Caco-2 (cell line): ENCODE data around the gene RRP36. TPM values are rescaled to one million over a fixed set of nuclear protein-coding genes. Genes with fewer than 3 reads are reported as not detected.
"Not testable (repeated sequence)": the region's sequence is repeated elsewhere in the genome, so short reads cannot be mapped to it uniquely, and the experiment has no call there.

ENCODE experiments used
- BruUV-seq: library from RNA; stranded (reverse); fragments of 400-500 nt; replicated peaks from 2 replicates; lab custom pipeline; 2021; lab: Mats Ljungman, UMichigan
- CTCF ChIA-PET: fragments of 300-600 bp; sonication (Branson Sonifier 250); formaldehyde crosslinking; loops from one replicate; lab custom pipeline; 2022; ENCODE audit warnings: antibody characterized with exemption; lab: Charles Lee
- POLR2A ChIA-PET: fragments of 300-600 bp; sonication (Branson Sonifier 250); formaldehyde crosslinking; loops from one replicate; lab custom pipeline; 2022; ENCODE audit warnings: antibody characterized with exemption; lab: Charles Lee
- DNase-seq, 2 experiments: peaks; one replicate each; pipeline versions ENCODE4 v3.0.0 to v3.0.0-alpha.2; 2020 to 2022
- H3K27me3 ChIP-seq: replicated peaks from 2 replicates; pipeline ENCODE4 v1.6.0; 2011; ENCODE audit warnings: low read length; ENCODE audit not compliant: control insufficient read depth, insufficient read depth
- H3K36me3 ChIP-seq: 2 replicates; pipeline ENCODE4 v1.5.1; 2011; ENCODE audit warnings: low read length; ENCODE audit not compliant: control insufficient read depth, insufficient read depth
- H3K4me1 ChIP-seq: fragments of 250-450 bp; sonication (Bioruptor Pico); 2 replicates; pipeline ENCODE4 v1.5.1; 2020; ENCODE audit warnings: mild to moderate bottlenecking
- H3K4me3 ChIP-seq: 2 replicates; pipeline ENCODE4 v1.5.1; 2011; ENCODE audit warnings: low read depth, mild to moderate bottlenecking, control low read depth, low read length
- H3K9me3 ChIP-seq: fragments of 250-450 bp; sonication (Bioruptor Pico); 2 replicates; pipeline ENCODE4 v1.5.1; 2020; ENCODE audit warnings: mild to moderate bottlenecking, moderate library complexity
- H3K27ac Mint-ChIP-seq: one replicate; pipeline ENCODE4 v1.8.0; 2022; ENCODE audit warnings: mixed read lengths; ENCODE audit not compliant: unreplicated experiment
- H3K27me3 Mint-ChIP-seq: one replicate; pipeline ENCODE4 v1.8.0; 2022; ENCODE audit warnings: mixed read lengths; ENCODE audit not compliant: insufficient read depth, unreplicated experiment
- H3K36me3 Mint-ChIP-seq: one replicate; pipeline ENCODE4 v1.8.0; 2022; ENCODE audit warnings: mild to moderate bottlenecking, mixed read lengths; ENCODE audit not compliant: insufficient read depth, unreplicated experiment
- H3K4me1 Mint-ChIP-seq: one replicate; pipeline ENCODE4 v1.8.0; 2022; ENCODE audit warnings: low read depth, mixed read lengths; ENCODE audit not compliant: unreplicated experiment
- H3K4me3 Mint-ChIP-seq: one replicate; pipeline ENCODE4 v1.8.0; 2022; ENCODE audit warnings: mild to moderate bottlenecking, moderate library complexity, mixed read lengths; ENCODE audit not compliant: unreplicated experiment
- H3K9me3 Mint-ChIP-seq: one replicate; pipeline ENCODE4 v1.8.0; 2022; ENCODE audit warnings: mixed read lengths; ENCODE audit not compliant: unreplicated experiment
- intact Hi-C: fragments of 100-400 bp; cut with micrococcal nuclease; formaldehyde crosslinking; loops from one replicate; pipeline ENCODE4 v1.10.0; 2022; ENCODE audit not compliant: unreplicated experiment
- total RNA-seq: library from RNA; stranded (reverse); gene quantifications from 2 replicates; pipeline ENCODE4 v1.2.3, GENCODE V29; 2022
- TF ChIP-seq, protein P1 (sequence below), 2 experiments: fragments of 200-600 bp in 1 of 2; IDR thresholded peaks; 1 replicate in 1 of 2; 2 replicates in 1 of 2; pipeline versions ENCODE4 v1.5.1 to v1.8.0; 2011 to 2022; ENCODE audit warnings: antibody characterized with exemption in 1 of 2, control low read depth in 1 of 2, inconsistent platforms in 1 of 2, low read depth in 1 of 2, low read length in 1 of 2, mild to moderate bottlenecking in 1 of 2, moderate library complexity in 1 of 2; ENCODE audit not compliant: insufficient read depth in 1 of 2, severe bottlenecking in 1 of 2, unreplicated experiment in 1 of 2

The RRP36 gene
- total RNA-seq, 1 experiment from 2014 or later = 74.9 TPM

- ChIA-PET CTCF (interaction anchor here (0.7 kb wide), 1 partner anchor 23 kb away, joined by 3 read pairs; no protein-coding TSS in a partner anchor), POLR2A (no interaction called here)
- Histone ChIP-seq H3K4me3 (no peak overlapping the region), H3K27me3 (no peaks in the 10 kb centered on the region), H3K4me1 (no peaks in the 10 kb centered on the region), H3K9me3 (no peaks in the 10 kb centered on the region), H3K36me3 (peaks cover 2% of the 10 kb centered on the region; the same call in 1 of the 2 replicates)
- Mint-ChIP-seq H3K36me3 (peaks cover 20% of the 10 kb centered on the region), H3K27me3 (no peaks in the 10 kb centered on the region), H3K9me3 (no peaks in the 10 kb centered on the region), H3K4me1 (peaks cover 2% of the 10 kb centered on the region), H3K27ac (no peak overlapping the region), H3K4me3 (no peak overlapping the region)
- intact Hi-C loops = no loop called here
- no TSS peak for BruUV-seq
- no peak for DNase-seq
- TF ChIP-seq, protein P1, sequence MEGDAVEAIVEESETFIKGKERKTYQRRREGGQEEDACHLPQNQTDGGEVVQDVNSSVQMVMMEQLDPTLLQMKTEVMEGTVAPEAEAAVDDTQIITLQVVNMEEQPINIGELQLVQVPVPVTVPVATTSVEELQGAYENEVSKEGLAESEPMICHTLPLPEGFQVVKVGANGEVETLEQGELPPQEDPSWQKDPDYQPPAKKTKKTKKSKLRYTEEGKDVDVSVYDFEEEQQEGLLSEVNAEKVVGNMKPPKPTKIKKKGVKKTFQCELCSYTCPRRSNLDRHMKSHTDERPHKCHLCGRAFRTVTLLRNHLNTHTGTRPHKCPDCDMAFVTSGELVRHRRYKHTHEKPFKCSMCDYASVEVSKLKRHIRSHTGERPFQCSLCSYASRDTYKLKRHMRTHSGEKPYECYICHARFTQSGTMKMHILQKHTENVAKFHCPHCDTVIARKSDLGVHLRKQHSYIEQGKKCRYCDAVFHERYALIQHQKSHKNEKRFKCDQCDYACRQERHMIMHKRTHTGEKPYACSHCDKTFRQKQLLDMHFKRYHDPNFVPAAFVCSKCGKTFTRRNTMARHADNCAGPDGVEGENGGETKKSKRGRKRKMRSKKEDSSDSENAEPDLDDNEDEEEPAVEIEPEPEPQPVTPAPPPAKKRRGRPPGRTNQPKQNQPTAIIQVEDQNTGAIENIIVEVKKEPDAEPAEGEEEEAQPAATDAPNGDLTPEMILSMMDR (IDR thresholded peaks at IDR 0.05; ENCODE audit: insufficient read depth in 1 of 2, low read depth in 1 of 2, low read length in 1 of 2, severe bottlenecking in 1 of 2, unreplicated experiment in 1 of 2) = no peak
These were observed 28.0 kb upstream of the RRP36 start for GRCh38 chr6:42993445-42993844.

GRCh38 chr6:42996513-42996912 lies 24.9 kb upstream of the RRP36 start:
- H3K9me3 ChIP-seq = no peaks in the 10 kb centered on the region
- H3K4me3 ChIP-seq = no peak overlapping the region
- Mint-ChIP-seq H3K9me3 (no peaks in the 10 kb centered on the region), H3K27me3 (no peaks in the 10 kb centered on the region), H3K4me1 (no peaks in the 10 kb centered on the region), H3K4me3 (no peak overlapping the region), H3K36me3 (peaks cover 9% of the 10 kb centered on the region), H3K27ac (no peak overlapping the region)
- TF ChIP-seq, protein P1 (IDR thresholded peaks at IDR 0.05; ENCODE audit: insufficient read depth in 1 of 2, low read depth in 1 of 2, low read length in 1 of 2, severe bottlenecking in 1 of 2, unreplicated experiment in 1 of 2) = peak in 1 of 2 experiments; percentile 11
- intact Hi-C loops = no loop called here
- H3K4me1 ChIP-seq = no peaks in the 10 kb centered on the region
- no TSS peak for BruUV-seq
- ChIA-PET POLR2A (interaction anchor here (1.0 kb wide), 1 partner anchor 12 kb away, joined by 3 read pairs; the partner anchor contains the start of gene PPP2R5D), CTCF (interaction anchor here (0.6 to 1.4 kb wide), 4 partner anchors 8 to 86 kb away, joined by 3 to 7 read pairs (median 6); partner anchors contain the start of genes KLHDC3 and MEA1)
- H3K36me3 ChIP-seq = no peaks in the 10 kb centered on the region
- no peak for DNase-seq
- no peaks in the 10 kb centered on the region for H3K27me3 ChIP-seq

DNA sequence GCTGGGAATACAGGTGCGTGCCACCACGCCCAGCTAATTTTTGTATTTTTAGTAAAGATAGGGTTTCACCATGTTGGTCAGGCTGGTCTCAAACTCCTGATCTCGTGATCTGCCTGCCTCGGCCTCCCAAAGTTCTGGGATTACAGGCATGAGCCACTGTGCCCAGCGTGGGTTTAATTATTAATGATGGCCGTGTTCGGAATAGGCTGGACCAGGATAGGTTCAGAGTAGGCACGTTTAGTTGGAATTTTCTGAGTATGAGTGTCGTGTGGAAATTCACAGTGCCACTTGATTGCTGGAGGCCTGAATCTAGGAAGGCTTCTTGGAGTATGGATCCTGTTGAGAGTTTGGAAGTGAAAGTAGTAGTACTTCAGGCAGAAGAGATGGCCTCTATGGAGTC lies 23.2 kb upstream of the RRP36 start:
- H3K36me3 ChIP-seq, POLR2A ChIA-PET, H3K4me3 Mint-ChIP-seq, H3K9me3 ChIP-seq, H3K4me1 Mint-ChIP-seq, H3K4me3 ChIP-seq, H3K27me3 Mint-ChIP-seq, H3K9me3 Mint-ChIP-seq, H3K27me3 ChIP-seq, H3K4me1 ChIP-seq, H3K27ac Mint-ChIP-seq, BruUV-seq, H3K36me3 Mint-ChIP-seq, DNase-seq, intact Hi-C loops: not testable (repeated sequence)
- CTCF ChIA-PET = interaction anchor here (0.7 kb wide), 1 partner anchor 96 kb away, joined by 10 read pairs; no protein-coding TSS in a partner anchor
